ENCODE measurements around the gene EDN2. TPM values are rescaled to one million over a fixed set of nuclear protein-coding genes. Genes with fewer than 3 reads are reported as not detected.

Gene EDN2
- total RNA-seq, 1 experiment from 2014 or later, result 0.28 TPM

- CTCF ChIA-PET, result no interaction called here
- Mint-ChIP-seq H3K4me1 (ENCODE audit: low read depth, unreplicated experiment) (no peaks in the 10 kb centered on the region), H3K9me3 (ENCODE audit: low read depth, unreplicated experiment) (no peaks in the 10 kb centered on the region), H3K36me3 (ENCODE audit: insufficient read depth, unreplicated experiment) (peaks cover 4% of the 10 kb centered on the region), H3K27me3 (ENCODE audit: unreplicated experiment) (peaks cover 45% of the 10 kb centered on the region), H3K27ac (ENCODE audit: unreplicated experiment) (no peak overlapping the region), H3K4me3 (ENCODE audit: low read depth, unreplicated experiment) (no peak overlapping the region)
- TF ChIP-seq CTCF (IDR thresholded peaks at IDR 0.05; ENCODE audit: unreplicated experiment), result no peak
- DNase-seq, result no peak
- no TSS peak for BruUV-seq (replicated peaks)
- intact Hi-C loops (cut with micrococcal nuclease; ENCODE audit: unreplicated experiment), result no loop called here
Observed at GRCh38 chr1:41449326-41449921, 35.1 kb downstream of the EDN2 start.

GRCh38 chr1:41448821-41449220 is 35.7 kb downstream of the EDN2 start:
- H3K27ac Mint-ChIP-seq (ENCODE audit: unreplicated experiment), result no peak overlapping the region
- DNase-seq, result no peak
- TF ChIP-seq CTCF (IDR thresholded peaks at IDR 0.05; ENCODE audit: unreplicated experiment), result no peak
- no peaks in the 10 kb centered on the region for H3K4me1 Mint-ChIP-seq (ENCODE audit: low read depth, unreplicated experiment)
- intact Hi-C loops (cut with micrococcal nuclease; ENCODE audit: unreplicated experiment), result no loop called here
- H3K9me3 Mint-ChIP-seq (ENCODE audit: low read depth, unreplicated experiment), result no peaks in the 10 kb centered on the region
- BruUV-seq (replicated peaks), result no TSS peak
- CTCF ChIA-PET, result interaction anchor here (0.6 kb wide), 1 partner anchor 399 kb away, joined by 6 read pairs; no protein-coding TSS in a partner anchor
- H3K36me3 Mint-ChIP-seq (ENCODE audit: insufficient read depth, unreplicated experiment), result peaks cover 4% of the 10 kb centered on the region
- no peak overlapping the region for H3K4me3 Mint-ChIP-seq (ENCODE audit: low read depth, unreplicated experiment)
- H3K27me3 Mint-ChIP-seq (ENCODE audit: unreplicated experiment), result peaks cover 45% of the 10 kb centered on the region

- intact Hi-C loops (cut with micrococcal nuclease; ENCODE audit: unreplicated experiment), result no loop called here
- DNase-seq, result no peak
- H3K36me3 Mint-ChIP-seq (ENCODE audit: insufficient read depth, unreplicated experiment), result peaks cover 4% of the 10 kb centered on the region
- no peak overlapping the region for H3K4me3 Mint-ChIP-seq (ENCODE audit: low read depth, unreplicated experiment)
- no TSS peak for BruUV-seq (replicated peaks)
- no peak for TF ChIP-seq CTCF (IDR thresholded peaks at IDR 0.05; ENCODE audit: unreplicated experiment)
- H3K27me3 Mint-ChIP-seq (ENCODE audit: unreplicated experiment), result peaks cover 45% of the 10 kb centered on the region
- H3K4me1 Mint-ChIP-seq (ENCODE audit: low read depth, unreplicated experiment), result no peaks in the 10 kb centered on the region
- H3K27ac Mint-ChIP-seq (ENCODE audit: unreplicated experiment), result no peak overlapping the region
- H3K9me3 Mint-ChIP-seq (ENCODE audit: low read depth, unreplicated experiment), result no peaks in the 10 kb centered on the region
- CTCF ChIA-PET, result interaction anchor here (0.6 kb wide), 1 partner anchor 400 kb away, joined by 6 read pairs; no protein-coding TSS in a partner anchor
Observed at GRCh38 chr1:41447995-41448770, 36.3 kb downstream of the EDN2 start.

GRCh38 chr1:41446851-41447610 is 37.5 kb downstream of the EDN2 start:
- intact Hi-C loops (cut with micrococcal nuclease; ENCODE audit: unreplicated experiment), result no loop called here
- H3K27me3 Mint-ChIP-seq (ENCODE audit: unreplicated experiment), result peaks cover 45% of the 10 kb centered on the region
- CTCF ChIA-PET, result no interaction called here
- no peaks in the 10 kb centered on the region for H3K9me3 Mint-ChIP-seq (ENCODE audit: low read depth, unreplicated experiment)
- peaks cover 4% of the 10 kb centered on the region for H3K36me3 Mint-ChIP-seq (ENCODE audit: insufficient read depth, unreplicated experiment)
- no peaks in the 10 kb centered on the region for H3K4me1 Mint-ChIP-seq (ENCODE audit: low read depth, unreplicated experiment)
- no peak for DNase-seq
- no TSS peak for BruUV-seq (replicated peaks)
- TF ChIP-seq CTCF (IDR thresholded peaks at IDR 0.05; ENCODE audit: unreplicated experiment), result no peak
- no peak overlapping the region for H3K4me3 Mint-ChIP-seq (ENCODE audit: low read depth, unreplicated experiment)
- H3K27ac Mint-ChIP-seq (ENCODE audit: unreplicated experiment), result no peak overlapping the region

All from Calu3 (cell line).